HepG2 (cell line): ENCODE data around the gene XPNPEP2.
A peak's percentile ranks its signal among the peaks of the same experiment; 100 is the strongest.

Source experiments
- EEA1 ChIP-seq: sonication (generic); formaldehyde crosslinking; IDR thresholded peaks from 2 replicates; pipeline ENCODE4 v1.5.1; 2020; ENCODE audit warnings: mild to moderate bottlenecking, missing genetic modification reagents, borderline replicate concordance
- ETV5 ChIP-seq: IDR thresholded peaks from 2 replicates; pipeline ENCODE4 v1.6.1; 2018; ENCODE audit warnings: missing biosample characterization, missing genetic modification reagents, inconsistent platforms, borderline replicate concordance
- MAZ ChIP-seq, 2 experiments: sonication (generic) in 1 of 2; formaldehyde crosslinking in 1 of 2; IDR thresholded peaks; 2 replicates each; pipeline versions ENCODE4 v1.5.0 to v1.6.1; 2012 to 2020; ENCODE audit warnings: low read depth in 2 of 2, mild to moderate bottlenecking in 2 of 2, borderline replicate concordance in 1 of 2, improper control_type of control experiment in 1 of 2, low read length in 1 of 2, missing genetic modification reagents in 1 of 2, moderate library complexity in 1 of 2
- MYC ChIP-seq: sonication (generic); formaldehyde crosslinking; IDR thresholded peaks from 2 replicates; pipeline ENCODE4 v1.9.0; 2021; ENCODE audit warnings: missing genetic modification reagents, borderline replicate concordance
- PHB2 ChIP-seq: fragments of 450-650 bp; IDR thresholded peaks from 2 replicates; pipeline ENCODE4 v1.6.1; 2018; ENCODE audit not compliant: partially characterized antibody
- RXRA ChIP-seq: sonication (generic); formaldehyde crosslinking; IDR thresholded peaks from 2 replicates; pipeline ENCODE4 v1.5.1; 2020; ENCODE audit warnings: missing genetic modification reagents
- SIN3A ChIP-seq: IDR thresholded peaks from 2 replicates; pipeline ENCODE4 v1.6.1; 2011; ENCODE audit warnings: low read depth, mild to moderate bottlenecking, control low read depth, low read length, borderline replicate concordance
- ZC3H4 ChIP-seq: sonication (generic); formaldehyde crosslinking; IDR thresholded peaks from 2 replicates; pipeline ENCODE4 v1.4.0; 2020; ENCODE audit warnings: missing genetic modification reagents, borderline replicate concordance
- ZNF232 ChIP-seq: sonication (generic); formaldehyde crosslinking; IDR thresholded peaks from 2 replicates; pipeline ENCODE4 v1.4.0; 2020; ENCODE audit warnings: missing genetic modification reagents, borderline replicate concordance
- ZNF782 ChIP-seq: sonication (generic); formaldehyde crosslinking; IDR thresholded peaks from 2 replicates; pipeline ENCODE4 v1.4.0; 2020; ENCODE audit warnings: missing genetic modification reagents, mild to moderate bottlenecking, borderline replicate concordance
- TF ChIP-seq, protein P1 (sequence below): sonication (generic); formaldehyde crosslinking; IDR thresholded peaks from 2 replicates; pipeline ENCODE4 v1.4.0; 2020; ENCODE audit warnings: missing genetic modification reagents
- TF ChIP-seq, protein P2 (sequence below): sonication (generic); formaldehyde crosslinking; IDR thresholded peaks from 2 replicates; pipeline ENCODE4 v1.4.0; 2020; ENCODE audit warnings: mild to moderate bottlenecking, missing genetic modification reagents

GRCh38 chrX:129777218-129778030 lies 38.6 kb downstream of the XPNPEP2 start:
- TF ChIP-seq MYC (CRISPR knock-in tag), result no peak
- no peak for TF ChIP-seq ZNF232 (CRISPR knock-in tag)
- TF ChIP-seq SIN3A, result no peak
- no peak for TF ChIP-seq ZC3H4 (CRISPR knock-in tag)
- no peak for TF ChIP-seq ZNF782 (CRISPR knock-in tag)
- TF ChIP-seq PHB2, result no peak
- peak; percentile 59 for TF ChIP-seq RXRA
- TF ChIP-seq MAZ (IDR thresholded peaks at IDR 0.05; ENCODE audit: borderline replicate concordance, low read depth, low read length), result no peak
- no peak for TF ChIP-seq MAZ (CRISPR knock-in tag; IDR thresholded peaks at IDR 0.05; ENCODE audit: low read depth)
- peak; percentile 76; the same call in 1 of the 2 replicates for TF ChIP-seq ETV5
- TF ChIP-seq, protein P1, sequence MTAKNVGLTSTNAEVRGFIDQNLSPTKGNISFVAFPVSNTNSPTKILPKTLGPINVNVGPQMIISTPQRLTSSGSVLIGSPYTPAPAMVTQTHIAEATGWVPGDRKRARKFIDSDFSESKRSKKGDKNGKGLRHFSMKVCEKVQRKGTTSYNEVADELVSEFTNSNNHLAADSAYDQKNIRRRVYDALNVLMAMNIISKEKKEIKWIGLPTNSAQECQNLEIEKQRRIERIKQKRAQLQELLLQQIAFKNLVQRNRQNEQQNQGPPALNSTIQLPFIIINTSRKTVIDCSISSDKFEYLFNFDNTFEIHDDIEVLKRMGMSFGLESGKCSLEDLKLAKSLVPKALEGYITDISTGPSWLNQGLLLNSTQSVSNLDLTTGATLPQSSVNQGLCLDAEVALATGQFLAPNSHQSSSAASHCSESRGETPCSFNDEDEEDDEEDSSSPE, result no peak
- TF ChIP-seq, protein P2, sequence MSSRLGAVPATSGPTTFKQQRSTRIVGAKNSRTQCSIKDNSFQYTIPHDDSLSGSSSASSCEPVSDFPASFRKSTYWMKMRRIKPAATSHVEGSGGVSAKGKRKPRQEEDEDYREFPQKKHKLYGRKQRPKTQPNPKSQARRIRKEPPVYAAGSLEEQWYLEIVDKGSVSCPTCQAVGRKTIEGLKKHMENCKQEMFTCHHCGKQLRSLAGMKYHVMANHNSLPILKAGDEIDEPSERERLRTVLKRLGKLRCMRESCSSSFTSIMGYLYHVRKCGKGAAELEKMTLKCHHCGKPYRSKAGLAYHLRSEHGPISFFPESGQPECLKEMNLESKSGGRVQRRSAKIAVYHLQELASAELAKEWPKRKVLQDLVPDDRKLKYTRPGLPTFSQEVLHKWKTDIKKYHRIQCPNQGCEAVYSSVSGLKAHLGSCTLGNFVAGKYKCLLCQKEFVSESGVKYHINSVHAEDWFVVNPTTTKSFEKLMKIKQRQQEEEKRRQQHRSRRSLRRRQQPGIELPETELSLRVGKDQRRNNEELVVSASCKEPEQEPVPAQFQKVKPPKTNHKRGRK (CRISPR knock-in tag), result no peak
- no peak for TF ChIP-seq EEA1 (CRISPR knock-in tag)
